GM21390 (cell line): ENCODE data around the gene TBCC.
"Not testable (repeated sequence)": the region's sequence is repeated elsewhere in the genome, so short reads cannot be mapped to it uniquely, and the experiment has no call there.

Source experiments
- ATAC-seq: cut with Tn5 transposase; IDR thresholded peaks from one replicate; pipeline ENCODE4 v1.9.1; 2021; ENCODE audit not compliant: unreplicated experiment

TBCC gene

GRCh38 chr6:42735976-42736375 lies 9.9 kb downstream of the TBCC start:
- no peak for ATAC-seq

GRCh38 chr6:42733867-42734481 lies 11.9 kb downstream of the TBCC start:
- not testable (repeated sequence) for ATAC-seq

DNA sequence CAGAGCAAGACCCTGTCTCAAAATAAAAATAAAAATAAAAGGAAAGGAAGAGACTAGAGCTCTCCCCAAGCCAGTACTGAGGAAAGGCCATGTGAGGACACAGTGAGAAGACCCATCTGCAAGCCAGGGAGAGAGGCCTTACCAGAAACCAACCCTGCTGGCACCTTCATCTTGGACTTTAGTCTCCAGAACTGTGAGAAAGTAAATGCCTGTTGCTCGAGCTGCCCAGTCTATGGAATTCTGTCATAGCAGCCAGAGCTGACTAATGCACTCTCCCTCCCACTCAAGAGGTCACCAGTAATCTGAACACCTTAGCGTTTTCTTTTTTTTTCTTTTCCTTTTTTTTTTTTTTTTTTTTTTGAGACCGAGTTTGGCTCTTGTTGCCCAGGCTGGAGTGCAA lies 16.2 kb downstream of the TBCC start:
- no peak for ATAC-seq

GRCh38 chr6:42727627-42728026 lies 18.3 kb downstream of the TBCC start:
- no peak for ATAC-seq

DNA sequence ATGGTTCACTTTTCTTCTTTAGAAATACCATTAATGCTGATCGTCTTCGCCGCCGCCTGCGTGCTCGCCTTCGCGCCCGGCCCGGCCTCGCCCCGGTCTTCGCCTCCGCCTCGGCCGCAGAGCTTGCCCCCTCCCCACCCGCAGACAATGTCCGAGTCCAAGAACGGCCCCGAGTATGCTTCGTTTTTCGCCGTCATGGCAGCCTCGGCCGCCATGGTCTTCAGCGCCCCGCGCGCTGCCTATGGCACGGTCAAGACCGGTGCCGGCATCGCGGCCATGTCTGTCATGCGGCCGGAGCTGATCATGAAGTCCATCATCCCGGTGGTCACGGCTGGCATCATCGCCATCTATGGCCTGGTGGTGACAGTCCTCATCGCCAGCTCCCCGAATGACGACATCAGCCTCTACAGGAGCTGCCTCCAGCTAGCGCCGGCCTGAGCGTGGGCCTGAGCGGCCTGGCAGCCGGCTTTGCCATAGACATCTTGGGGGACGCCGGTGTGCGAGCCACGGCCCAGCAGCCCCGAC lies 18.8 kb downstream of the TBCC start:
- ATAC-seq: no peak

DNA sequence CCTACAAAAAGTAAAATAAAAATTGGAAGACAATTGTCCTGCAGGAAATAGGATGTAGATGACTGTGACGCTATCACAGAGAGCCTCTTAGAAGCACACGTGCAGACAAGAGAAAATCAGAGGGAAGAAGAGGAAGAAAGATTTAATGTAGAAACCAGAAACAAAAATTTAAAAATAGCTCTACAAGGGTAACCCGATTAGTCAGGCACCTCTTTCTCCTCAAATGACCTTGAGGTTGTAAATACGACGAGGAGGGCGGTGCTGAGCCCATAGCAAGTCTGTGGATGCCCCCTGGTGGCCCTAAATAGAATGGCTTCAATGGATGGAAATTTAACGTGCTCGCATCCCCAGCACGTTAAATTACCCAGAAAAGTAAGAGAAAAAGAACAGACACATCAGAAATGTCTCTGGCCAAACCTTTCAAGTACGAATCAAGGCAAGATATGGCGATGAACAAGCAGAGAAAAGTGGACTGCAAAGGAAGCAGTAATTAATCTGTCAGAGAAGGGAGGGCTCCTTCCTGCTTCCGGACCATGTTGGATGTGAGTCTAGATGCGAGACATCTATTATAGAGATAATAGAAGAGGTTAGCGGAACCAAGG lies 19.3 kb downstream of the TBCC start:
- ATAC-seq: no peak

- ATAC-seq: no peak
Observed at GRCh38 chr6:42726026-42726425, 19.9 kb downstream of the TBCC start.

- no peak for ATAC-seq
Observed at GRCh38 chr6:42724825-42725224, 21.1 kb downstream of the TBCC start.

DNA sequence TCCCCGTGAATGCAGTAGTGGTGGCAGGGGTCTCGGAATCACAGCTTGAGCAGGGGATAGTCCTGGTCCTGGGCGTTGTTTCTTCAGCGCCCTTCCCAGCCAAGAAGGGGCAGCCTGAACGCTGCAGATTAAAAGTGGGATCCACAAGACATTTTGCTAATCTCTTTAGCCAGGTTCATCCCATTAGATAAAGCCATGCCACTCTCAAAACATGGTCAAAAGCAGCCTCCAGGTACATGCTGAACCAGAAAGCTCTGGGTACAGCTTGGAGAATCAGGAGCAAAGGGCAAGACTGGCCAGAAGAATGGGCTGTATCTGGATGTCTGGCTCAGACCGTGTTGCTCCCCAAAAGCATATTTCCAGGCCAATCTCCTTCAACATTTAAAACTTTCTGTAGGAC lies 23.4 kb downstream of the TBCC start, which contains the start of gene PRPH2:
PRPH2 (minus strand) TSS at position 101 of the 400 bp plus-strand sequence. CDS start 263 bp downstream, outside the sequence.
- no peak for ATAC-seq

GRCh38 chr6:42720739-42721138 lies 25.2 kb downstream of the TBCC start:
- no peak for ATAC-seq

GRCh38 chr6:42715871-42716270 lies 30.0 kb downstream of the TBCC start:
- ATAC-seq: no peak

GRCh38 chr6:42714098-42714761 lies 31.7 kb downstream of the TBCC start:
- no peak for ATAC-seq

DNA sequence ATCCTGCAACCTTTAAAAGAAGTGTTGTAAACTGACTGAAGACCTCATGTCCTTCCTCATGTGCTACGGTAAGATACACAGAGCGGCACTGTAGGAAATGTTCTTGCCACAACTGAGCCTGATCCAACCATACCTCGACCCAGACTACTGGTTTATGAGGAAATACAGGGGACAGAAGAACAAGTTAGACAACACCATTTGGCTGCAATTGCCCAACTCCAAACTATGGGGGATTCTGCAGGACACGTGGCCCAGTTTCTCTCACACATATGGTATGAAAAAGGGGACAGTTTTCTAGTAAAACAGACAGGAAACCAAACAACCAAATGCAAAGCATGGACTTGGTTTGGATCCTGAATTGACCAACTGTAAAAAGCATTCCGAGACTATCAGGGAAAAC lies 34.0 kb downstream of the TBCC start:
- no peak for ATAC-seq

DNA sequence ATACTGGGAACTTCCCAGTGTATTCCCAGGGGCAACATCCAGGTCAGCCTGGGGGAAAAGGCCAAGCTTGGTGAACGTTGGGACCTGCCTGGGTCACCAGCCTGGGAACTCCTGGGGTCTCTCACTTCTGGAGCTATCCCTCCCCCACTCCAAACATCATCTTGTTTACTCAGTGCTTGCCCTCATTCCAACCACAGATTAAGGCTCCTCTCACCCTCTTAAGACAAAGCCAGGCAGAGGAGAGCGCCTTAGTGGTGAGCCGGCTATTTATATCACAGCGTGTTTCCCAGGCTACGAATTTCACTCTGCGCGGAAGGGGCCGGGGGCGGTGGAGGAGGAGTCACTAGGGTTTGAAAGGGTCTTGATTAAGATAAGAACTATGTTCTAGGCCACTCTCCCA lies 35.6 kb downstream of the TBCC start:
- ATAC-seq: no peak

DNA sequence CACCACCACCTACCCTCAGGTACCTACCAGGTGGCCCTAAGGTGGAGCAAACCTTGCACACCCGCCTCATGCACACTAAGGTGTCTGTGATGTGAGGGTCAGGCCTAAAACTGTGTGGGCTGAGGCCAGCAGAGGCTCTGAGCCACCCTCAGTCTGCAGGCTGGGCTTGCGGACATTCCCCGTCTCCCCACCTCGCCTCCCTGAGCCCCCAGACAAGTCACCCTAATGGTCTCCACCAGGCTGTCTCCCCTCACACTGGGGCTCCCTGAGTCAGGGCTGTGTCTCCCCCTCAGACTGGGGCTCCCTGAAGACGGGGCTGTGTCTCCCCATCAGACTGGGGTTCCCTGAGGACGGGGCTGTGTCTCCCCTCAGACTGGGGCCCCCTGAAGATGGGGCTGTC lies 36.0 kb downstream of the TBCC start:
- no peak for ATAC-seq

DNA sequence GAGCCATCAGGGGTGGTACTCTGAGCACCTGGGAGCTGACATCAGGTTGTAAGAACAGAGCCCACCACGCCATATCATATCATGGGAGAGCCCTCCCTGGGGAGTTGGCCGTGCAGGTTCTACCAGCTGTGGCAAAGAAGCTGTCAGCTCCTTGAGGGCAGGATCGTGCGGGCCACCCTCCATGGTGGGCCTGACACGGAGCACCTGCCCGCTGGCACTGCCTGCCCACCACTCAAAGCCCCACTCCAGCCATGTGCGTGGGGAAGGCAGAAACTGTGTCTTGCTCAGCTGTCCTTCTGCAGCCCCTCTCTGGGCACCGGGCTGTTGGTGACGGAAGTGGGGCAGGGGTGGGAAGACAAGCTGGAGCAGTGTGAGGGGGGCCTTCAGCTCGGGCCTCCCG lies 37.8 kb downstream of the TBCC start:
- ATAC-seq: no peak

DNA sequence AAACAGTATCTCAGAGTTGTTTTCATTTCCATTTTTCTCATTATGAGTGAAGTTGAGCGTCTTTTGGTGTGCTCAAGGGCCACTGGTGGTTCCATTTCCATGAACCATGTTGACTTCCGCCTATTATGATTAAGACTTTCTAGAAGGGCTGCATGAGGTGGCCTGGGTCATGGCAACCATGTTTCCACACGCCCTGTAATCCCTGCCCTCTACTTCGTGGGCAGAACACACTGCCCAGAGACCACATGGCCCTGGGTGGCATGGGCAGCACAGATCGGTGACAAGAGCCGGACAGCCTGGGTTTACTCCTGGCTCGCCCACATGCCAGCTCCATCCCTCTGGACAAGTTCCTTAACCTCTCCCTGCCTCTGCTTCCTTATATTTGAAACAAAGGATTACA lies 38.3 kb downstream of the TBCC start:
- ATAC-seq: no peak

GRCh38 chr6:42704937-42705374 lies 40.9 kb downstream of the TBCC start:
- no peak for ATAC-seq

GRCh38 chr6:42704251-42704936 lies 41.5 kb downstream of the TBCC start:
- no peak for ATAC-seq

DNA sequence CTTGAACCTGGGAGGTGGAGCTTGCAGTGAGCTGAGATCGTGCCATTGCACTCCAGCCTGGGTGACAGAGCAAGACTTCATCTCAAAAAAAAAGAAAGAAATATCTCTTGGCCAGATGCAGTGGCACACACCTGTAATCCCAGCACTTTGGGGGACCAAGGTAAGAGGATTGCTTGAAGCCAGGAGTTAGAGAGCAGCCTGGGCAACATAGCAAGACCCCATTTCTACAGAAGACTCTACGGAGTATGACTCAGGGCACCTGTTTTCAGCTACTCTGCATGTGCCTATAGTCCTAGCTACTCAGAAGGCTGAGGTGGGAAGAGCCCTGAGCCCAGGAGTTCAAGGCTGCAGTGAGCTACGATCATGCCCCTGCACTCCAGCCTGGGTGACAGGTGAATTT lies 43.1 kb downstream of the TBCC start:
- ATAC-seq: not testable (repeated sequence)

- no peak for ATAC-seq
Observed at GRCh38 chr6:42702200-42702599, 43.7 kb downstream of the TBCC start.

GRCh38 chr6:42698217-42698616 lies 47.7 kb downstream of the TBCC start:
- ATAC-seq: no peak
